NCI-H2227 treated with DMSO at 0.1 percent for 48 hours (cell line): ENCODE data around the gene MCOLN2.
"Not testable (repeated sequence)": the region's sequence is repeated elsewhere in the genome, so short reads cannot be mapped to it uniquely, and the experiment has no call there.

Experiments
- DNase-seq: peaks from one replicate; lab custom pipeline; 2025; lab: John Stamatoyannopoulos, UW

Gene MCOLN2

GRCh38 chr1:84996846-84997666 is at the start of gene MCOLN2:
MCOLN2 (minus strand) TSS chr1:84997113; CDS start chr1:84996872, 241 bp downstream.
- DNase-seq: no peak

GRCh38 chr1:85042413-85042812 is 45.5 kb upstream of the MCOLN2 start:
- DNase-seq: no peak

GRCh38 chr1:85041793-85042192 is 44.9 kb upstream of the MCOLN2 start:
- DNase-seq: no peak

GRCh38 chr1:85033221-85033620 is 36.3 kb upstream of the MCOLN2 start:
- no peak for DNase-seq

- no peak for DNase-seq
Measured at GRCh38 chr1:85030536-85030935, 33.6 kb upstream of the MCOLN2 start.

- no peak for DNase-seq
Measured at GRCh38 chr1:85028151-85028550, 31.2 kb upstream of the MCOLN2 start.

- no peak for DNase-seq
Measured at GRCh38 chr1:85027242-85027983, 30.5 kb upstream of the MCOLN2 start.

GRCh38 chr1:85025940-85026339 is 29.0 kb upstream of the MCOLN2 start:
- no peak for DNase-seq

GRCh38 chr1:85024736-85025135 is 27.8 kb upstream of the MCOLN2 start:
- no peak for DNase-seq

GRCh38 chr1:85022700-85023099 is 25.8 kb upstream of the MCOLN2 start:
- DNase-seq: no peak

GRCh38 chr1:85019994-85020393 is 23.1 kb upstream of the MCOLN2 start:
- no peak for DNase-seq

- no peak for DNase-seq
Measured at GRCh38 chr1:85015826-85016225, 18.9 kb upstream of the MCOLN2 start.

GRCh38 chr1:85005641-85006040 is 8.7 kb upstream of the MCOLN2 start:
- not testable (repeated sequence) for DNase-seq

- no peak for DNase-seq
Measured at GRCh38 chr1:85001742-85002141, 4.8 kb upstream of the MCOLN2 start.

- no peak for DNase-seq
Measured at GRCh38 chr1:84998642-84999280, 1.8 kb upstream of the MCOLN2 start.

GRCh38 chr1:84997667-84998600 is 1.0 kb upstream of the MCOLN2 start:
- no peak for DNase-seq

GRCh38 chr1:84995484-84996334 is 1.2 kb downstream of the MCOLN2 start:
- no peak for DNase-seq

- no peak for DNase-seq
Measured at GRCh38 chr1:84991097-84991920, 5.6 kb downstream of the MCOLN2 start.

- DNase-seq: no peak
Measured at GRCh38 chr1:84988588-84988987, 8.3 kb downstream of the MCOLN2 start.

- not testable (repeated sequence) for DNase-seq
Measured at GRCh38 chr1:84986561-84986960, 10.4 kb downstream of the MCOLN2 start.
